GM12875 (cell line): Measurements from ENCODE around the gene KIAA2012.

Source experiments
- H3K4me3 ChIP-seq: one replicate; pipeline ENCODE4 v1.5.1; 2011; ENCODE audit warnings: low read depth, low read length, control low read depth
- CTCF ChIP-seq: IDR thresholded peaks from 2 replicates; pipeline ENCODE4 v1.5.1; 2011; ENCODE audit warnings: low read depth, mild to moderate bottlenecking, control low read depth, inconsistent platforms, low read length, moderate library complexity, borderline replicate concordance; ENCODE audit not compliant: insufficient read depth

Gene KIAA2012

GRCh38 chr2:202114795-202115194 is 41.7 kb downstream of the KIAA2012 start:
- no peak for TF ChIP-seq CTCF
- no peak overlapping the region for H3K4me3 ChIP-seq

GRCh38 chr2:202115479-202115971 is 42.5 kb downstream of the KIAA2012 start:
- no peak for TF ChIP-seq CTCF
- no peak overlapping the region for H3K4me3 ChIP-seq

- no peak for TF ChIP-seq CTCF
- H3K4me3 ChIP-seq, result no peak overlapping the region
Measured at GRCh38 chr2:202116691-202117090, 43.6 kb downstream of the KIAA2012 start.

- no peak overlapping the region for H3K4me3 ChIP-seq
- no peak for TF ChIP-seq CTCF
Measured at GRCh38 chr2:202118168-202118567, 45.1 kb downstream of the KIAA2012 start.

GRCh38 chr2:202120828-202121227 is 47.8 kb downstream of the KIAA2012 start:
- H3K4me3 ChIP-seq, result no peak overlapping the region
- no peak for TF ChIP-seq CTCF

GRCh38 chr2:202121532-202122162 is 48.6 kb downstream of the KIAA2012 start:
- no peak overlapping the region for H3K4me3 ChIP-seq
- TF ChIP-seq CTCF, result no peak

GRCh38 chr2:202122163-202122540 is 49.1 kb downstream of the KIAA2012 start:
- no peak for TF ChIP-seq CTCF
- no peak overlapping the region for H3K4me3 ChIP-seq
